ENCODE results near the gene JAKMIP2.
A peak's percentile ranks its signal among the peaks of the same experiment; 100 is the strongest.
"Not testable (repeated sequence)": the region's sequence is repeated elsewhere in the genome, so short reads cannot be mapped to it uniquely, and the experiment has no call there.

Gene JAKMIP2

GRCh38 chr5:147601652-147602051, 180.9 kb downstream of the JAKMIP2 start:
- DNase-seq (ENCODE audit: low read depth in 2 of 2) = no peak

GRCh38 chr5:147591120-147591519, 191.4 kb downstream of the JAKMIP2 start:
- no peak for DNase-seq (ENCODE audit: low read depth in 2 of 2)

GRCh38 chr5:147590096-147590495, 192.4 kb downstream of the JAKMIP2 start:
- DNase-seq (ENCODE audit: low read depth in 2 of 2) = no peak

GRCh38 chr5:147586832-147587231, 195.7 kb downstream of the JAKMIP2 start:
- DNase-seq (ENCODE audit: low read depth in 2 of 2) = no peak

- DNase-seq (ENCODE audit: low read depth in 2 of 2) = no peak
Measured at GRCh38 chr5:147586221-147586620, 196.3 kb downstream of the JAKMIP2 start.

- not testable (repeated sequence) for DNase-seq (ENCODE audit: low read depth in 2 of 2)
Measured at GRCh38 chr5:147582272-147582671, 200.3 kb downstream of the JAKMIP2 start.

- DNase-seq (ENCODE audit: low read depth in 2 of 2) = not testable (repeated sequence)
Measured at GRCh38 chr5:147580418-147580817, 202.1 kb downstream of the JAKMIP2 start.

- peak in 1 of 2 experiments; percentile 35 for DNase-seq (ENCODE audit: low read depth in 2 of 2)
Measured at GRCh38 chr5:147578228-147579024, 204.1 kb downstream of the JAKMIP2 start.

- DNase-seq (ENCODE audit: low read depth in 2 of 2) = no peak
Measured at GRCh38 chr5:147576646-147577535, 205.6 kb downstream of the JAKMIP2 start.

- DNase-seq (ENCODE audit: low read depth in 2 of 2) = no peak
Measured at GRCh38 chr5:147575598-147575997, 206.9 kb downstream of the JAKMIP2 start.

GRCh38 chr5:147573211-147573610, 209.3 kb downstream of the JAKMIP2 start:
- no peak for DNase-seq (ENCODE audit: low read depth in 2 of 2)

GRCh38 chr5:147568710-147569406, 213.7 kb downstream of the JAKMIP2 start:
- no peak for DNase-seq (ENCODE audit: low read depth in 2 of 2)

GRCh38 chr5:147567917-147568598, 214.5 kb downstream of the JAKMIP2 start:
- peak; percentile 46 to 48 for DNase-seq (ENCODE audit: low read depth in 2 of 2)

- no peak for DNase-seq (ENCODE audit: low read depth in 2 of 2)
Measured at GRCh38 chr5:147565524-147565923, 217.0 kb downstream of the JAKMIP2 start.

GRCh38 chr5:147564124-147564486, 218.4 kb downstream of the JAKMIP2 start:
- DNase-seq (ENCODE audit: low read depth in 2 of 2) = no peak

GRCh38 chr5:147563466-147564123, 218.9 kb downstream of the JAKMIP2 start:
- DNase-seq (ENCODE audit: low read depth in 2 of 2) = no peak

GRCh38 chr5:147561435-147561834, 221.1 kb downstream of the JAKMIP2 start:
- no peak for DNase-seq (ENCODE audit: low read depth in 2 of 2)

GRCh38 chr5:147560718-147561331, 221.7 kb downstream of the JAKMIP2 start:
- DNase-seq (ENCODE audit: low read depth in 2 of 2) = no peak

- no peak for DNase-seq (ENCODE audit: low read depth in 2 of 2)
Measured at GRCh38 chr5:147559749-147560148, 222.8 kb downstream of the JAKMIP2 start.

GRCh38 chr5:147558826-147559225, 223.7 kb downstream of the JAKMIP2 start:
- peak in 1 of 2 experiments; percentile 57 for DNase-seq (ENCODE audit: low read depth in 2 of 2)

All from fibroblast of skin of left quadriceps (primary cell).